ENCODE results near the gene FRS2.

- TF ChIP-seq POLR2A (IDR thresholded peaks at IDR 0.05; ENCODE audit: low read depth, low read length) = no peak
- no peak for TF ChIP-seq TAF1 (IDR thresholded peaks at IDR 0.05; ENCODE audit: low read depth, low read length)
- no peak for TF ChIP-seq POLR2AphosphoS5 (IDR thresholded peaks at IDR 0.05; ENCODE audit: low read depth, low read length)
- no peak for TF ChIP-seq SPI1 (IDR thresholded peaks at IDR 0.05; ENCODE audit: low read depth, low read length)
- no peak for TF ChIP-seq PAX5 (IDR thresholded peaks at IDR 0.05; ENCODE audit: insufficient read depth, low read length, severe bottlenecking)
- no peak for TF ChIP-seq POU2F2 (IDR thresholded peaks at IDR 0.05; ENCODE audit: low read depth, low read length)
Observed at GRCh38 chr12:69481133-69481532, 10.9 kb downstream of the FRS2 start.

Data from GM12891 (cell line).